ENCODE data around the gene TOPORS.

TOPORS gene

DNA sequence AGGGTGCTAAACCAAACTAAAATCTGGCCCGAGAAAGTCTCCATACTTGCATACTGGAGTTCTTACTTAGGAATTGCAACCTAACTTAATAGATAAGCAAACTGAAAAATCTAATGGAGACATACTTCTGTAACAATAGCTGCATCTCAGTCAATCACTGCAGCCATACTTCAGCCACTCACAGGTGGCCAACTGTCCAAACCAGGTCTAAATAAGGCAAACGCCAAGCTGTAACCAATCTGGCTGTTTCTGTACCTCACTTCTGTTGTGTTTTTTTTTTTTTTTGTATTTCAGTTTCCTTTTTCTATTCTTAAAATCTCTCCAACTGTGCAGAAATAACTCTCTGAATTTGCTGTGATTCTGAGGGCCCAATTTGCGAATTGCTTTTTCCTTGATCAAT is 24.9 kb upstream of the TOPORS start:
- DNase-seq (ENCODE audit: low read depth) = no peak
- no peak overlapping the region for H3K4me3 ChIP-seq (ENCODE audit: low read depth, low read length)
- TF ChIP-seq, protein P1, sequence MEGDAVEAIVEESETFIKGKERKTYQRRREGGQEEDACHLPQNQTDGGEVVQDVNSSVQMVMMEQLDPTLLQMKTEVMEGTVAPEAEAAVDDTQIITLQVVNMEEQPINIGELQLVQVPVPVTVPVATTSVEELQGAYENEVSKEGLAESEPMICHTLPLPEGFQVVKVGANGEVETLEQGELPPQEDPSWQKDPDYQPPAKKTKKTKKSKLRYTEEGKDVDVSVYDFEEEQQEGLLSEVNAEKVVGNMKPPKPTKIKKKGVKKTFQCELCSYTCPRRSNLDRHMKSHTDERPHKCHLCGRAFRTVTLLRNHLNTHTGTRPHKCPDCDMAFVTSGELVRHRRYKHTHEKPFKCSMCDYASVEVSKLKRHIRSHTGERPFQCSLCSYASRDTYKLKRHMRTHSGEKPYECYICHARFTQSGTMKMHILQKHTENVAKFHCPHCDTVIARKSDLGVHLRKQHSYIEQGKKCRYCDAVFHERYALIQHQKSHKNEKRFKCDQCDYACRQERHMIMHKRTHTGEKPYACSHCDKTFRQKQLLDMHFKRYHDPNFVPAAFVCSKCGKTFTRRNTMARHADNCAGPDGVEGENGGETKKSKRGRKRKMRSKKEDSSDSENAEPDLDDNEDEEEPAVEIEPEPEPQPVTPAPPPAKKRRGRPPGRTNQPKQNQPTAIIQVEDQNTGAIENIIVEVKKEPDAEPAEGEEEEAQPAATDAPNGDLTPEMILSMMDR (conservative IDR thresholded peaks at IDR 0.05; ENCODE audit: low read depth, low read length) = no peak

DNA sequence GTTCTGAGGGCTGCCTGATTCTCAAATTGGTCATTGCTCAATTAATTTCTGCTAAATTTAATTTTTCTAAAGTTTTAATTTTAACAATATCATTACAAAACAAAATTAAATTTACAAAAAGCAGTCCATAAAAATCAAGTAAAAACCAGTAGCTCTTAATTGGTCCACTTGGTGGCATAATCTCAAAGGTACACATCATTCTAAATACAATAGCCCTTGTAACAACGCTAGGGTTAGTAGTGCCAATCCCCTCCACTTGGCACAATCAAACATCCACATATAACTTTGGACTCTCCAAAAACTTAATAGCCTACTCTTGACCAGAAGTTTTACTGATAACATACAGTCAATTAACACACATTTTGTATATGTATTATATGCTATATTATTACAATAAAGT is 22.5 kb upstream of the TOPORS start:
- TF ChIP-seq, protein P1 (conservative IDR thresholded peaks at IDR 0.05; ENCODE audit: low read depth, low read length) = no peak
- no peak overlapping the region for H3K4me3 ChIP-seq (ENCODE audit: low read depth, low read length)
- no peak for DNase-seq (ENCODE audit: low read depth)

DNA sequence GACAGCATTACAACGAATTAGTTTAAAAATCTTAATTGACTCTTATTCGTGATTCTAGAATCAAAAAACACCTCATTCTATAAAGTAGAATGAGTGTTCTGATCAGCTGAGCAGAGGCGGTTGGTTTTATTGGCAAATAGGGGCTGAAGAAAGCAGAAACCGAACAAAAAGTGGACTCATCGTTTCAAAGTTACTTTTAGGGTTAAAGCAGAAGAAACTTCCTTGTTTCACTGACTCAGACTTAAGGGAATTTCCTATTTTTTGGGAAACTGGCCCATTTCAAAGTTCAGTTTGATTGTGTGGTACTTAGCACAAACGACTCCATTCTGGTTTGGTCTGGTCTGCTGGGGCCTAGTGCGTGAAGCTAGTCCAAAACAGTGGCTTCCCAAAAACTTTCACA is 21.4 kb upstream of the TOPORS start:
- DNase-seq (ENCODE audit: low read depth) = no peak
- TF ChIP-seq, protein P1 (conservative IDR thresholded peaks at IDR 0.05; ENCODE audit: low read depth, low read length) = no peak
- no peak overlapping the region for H3K4me3 ChIP-seq (ENCODE audit: low read depth, low read length)

DNA sequence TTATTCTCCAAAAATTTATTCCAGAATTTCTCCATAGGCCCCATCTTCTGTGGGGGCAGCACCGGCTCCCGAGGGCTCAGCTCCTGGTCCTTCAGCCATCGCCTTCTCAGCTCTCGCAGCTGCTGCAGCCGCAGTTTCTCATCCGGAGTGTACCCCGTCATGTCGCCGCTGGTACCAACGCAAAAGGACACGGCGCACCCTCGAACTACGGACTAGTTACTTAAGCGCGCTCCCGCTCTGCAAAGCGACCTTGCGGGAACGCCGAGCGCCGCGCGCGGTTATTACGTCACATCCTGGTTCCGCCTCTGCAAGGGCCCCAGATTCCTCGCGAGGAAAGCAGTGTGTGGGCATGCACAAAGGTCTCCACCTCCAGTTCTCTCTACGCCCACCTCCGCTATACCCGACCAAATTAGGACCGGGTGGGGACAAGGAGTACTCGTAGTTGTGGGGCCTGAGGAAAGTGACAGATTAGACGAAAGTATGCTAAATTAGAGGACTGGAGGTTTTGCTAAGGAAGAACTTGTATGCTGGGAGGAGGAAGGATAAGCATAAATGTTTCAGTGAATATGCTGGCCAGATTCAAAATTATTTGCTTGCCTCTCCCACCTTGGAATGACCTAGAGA is 20.6 kb upstream of the TOPORS start, which contains the start of gene NDUFB6:
Gene NDUFB6, minus strand, starts transcription at position 260 of the 624 bp plus-strand sequence. Its CDS starts 99 bp downstream, at position 161.
- H3K4me3 ChIP-seq (ENCODE audit: low read depth, low read length) = peak within 1 kb of the TSS; percentile 92

DNA sequence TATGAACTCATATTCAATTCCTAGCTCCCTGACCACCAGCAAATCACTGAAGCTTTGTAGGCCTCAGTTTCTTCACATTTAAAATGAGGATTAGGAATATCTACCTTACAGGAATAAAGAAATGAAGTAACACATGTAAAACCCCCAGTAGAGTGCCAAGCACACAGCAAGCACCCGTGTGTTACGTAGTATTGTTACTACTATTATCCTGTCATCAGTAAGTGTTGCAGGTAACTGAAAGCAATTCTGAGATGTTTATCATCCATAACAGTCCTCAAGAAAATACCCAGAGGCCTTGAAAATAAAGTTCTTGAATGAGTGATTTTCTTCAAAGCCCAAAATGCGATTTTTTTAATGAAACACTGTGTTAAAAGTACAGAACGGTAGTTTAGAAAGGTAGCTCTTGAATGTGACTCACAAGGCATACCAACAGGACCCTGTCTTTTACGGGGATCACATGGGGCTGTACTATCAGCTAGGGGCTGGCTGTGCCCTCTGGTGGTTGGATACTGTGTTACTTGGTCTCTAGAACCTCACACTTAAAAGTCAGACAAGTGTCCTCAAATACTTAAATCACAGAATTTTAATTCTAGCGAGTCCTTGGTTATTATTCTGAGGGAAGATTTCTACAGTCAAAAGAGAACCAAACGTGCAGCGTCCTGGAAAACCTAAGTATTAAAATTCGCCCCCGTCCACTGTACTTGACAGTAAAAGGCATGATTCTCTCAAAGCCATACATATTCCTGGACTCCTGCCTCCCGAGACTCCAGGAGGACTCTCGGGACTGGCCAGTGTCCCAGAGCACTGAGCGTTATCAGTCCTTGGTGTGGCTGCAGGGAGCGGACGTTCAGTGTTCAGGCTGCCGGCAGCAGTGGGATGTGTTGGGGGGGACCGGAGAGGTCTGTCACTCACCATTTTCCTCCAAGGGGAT is 19.8 kb upstream of the TOPORS start:
- H3K4me3 ChIP-seq (ENCODE audit: low read depth, low read length) = peak overlapping the region; percentile 92
- TF ChIP-seq, protein P1 (conservative IDR thresholded peaks at IDR 0.05; ENCODE audit: low read depth, low read length) = peak; percentile 84
- peak; percentile 89 for DNase-seq (ENCODE audit: low read depth)

More for the DNA sequence above, 20.6 kb upstream of the TOPORS start, which contains the start of gene NDUFB6:
- DNase-seq (ENCODE audit: low read depth) = peak; percentile 92
- TF ChIP-seq, protein P1 (conservative IDR thresholded peaks at IDR 0.05; ENCODE audit: low read depth, low read length) = no peak

DNA sequence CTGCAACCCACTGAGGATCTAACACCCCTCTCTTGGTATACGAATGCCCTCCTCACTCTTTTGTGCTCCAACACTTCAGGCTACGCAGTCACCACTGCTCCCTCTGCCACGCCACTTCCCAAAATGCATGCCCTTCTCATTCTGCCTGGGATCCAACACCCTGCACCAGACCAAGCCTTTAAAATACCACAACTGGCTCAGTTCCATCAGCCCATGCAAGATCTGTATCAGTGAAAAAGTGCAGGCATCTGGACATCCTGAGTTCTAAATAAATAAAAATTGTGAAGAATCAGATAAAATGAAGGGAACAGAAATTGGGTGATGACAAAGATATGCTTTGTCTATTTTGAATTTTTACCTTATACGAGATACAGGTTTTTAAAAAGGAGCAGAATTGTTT is 17.9 kb upstream of the TOPORS start:
- no peak for DNase-seq (ENCODE audit: low read depth)
- H3K4me3 ChIP-seq (ENCODE audit: low read depth, low read length) = no peak overlapping the region
- TF ChIP-seq, protein P1 (conservative IDR thresholded peaks at IDR 0.05; ENCODE audit: low read depth, low read length) = no peak

Data from choroid plexus epithelial cell (primary cell).